OCI-LY1 (cell line): ENCODE results near the gene PLEKHG4B.

Experiments
- H2AFZ ChIP-seq: fragments of 200-600 bp; sonication (generic), shearing (Covaris generic); 2 replicates; pipeline ENCODE4 v1.6.0; 2014; ENCODE audit warnings: antibody characterized with exemption, mild to moderate bottlenecking, low read length
- H3F3A ChIP-seq: fragments of 200-600 bp; sonication (generic), shearing (Covaris generic); 2 replicates; pipeline ENCODE4 v1.6.0; 2014; ENCODE audit warnings: mild to moderate bottlenecking, antibody characterized with exemption, low read length, moderate library complexity; ENCODE audit not compliant: insufficient read depth
- H3K27ac ChIP-seq: fragments of 200-600 bp; sonication (generic); 2 replicates; pipeline ENCODE4 v1.5.1; 2014; ENCODE audit warnings: low read length, mixed run types, mild to moderate bottlenecking, low read depth; ENCODE audit not compliant: poor library complexity, severe bottlenecking
- H3K27me3 ChIP-seq: fragments of 200-600 bp; sonication (generic); 2 replicates; pipeline ENCODE4 v1.6.0; 2014; ENCODE audit warnings: antibody characterized with exemption, mild to moderate bottlenecking, low read length, moderate library complexity; ENCODE audit not compliant: insufficient read depth
- H3K36me3 ChIP-seq: fragments of 200-600 bp; sonication (generic); 2 replicates; pipeline ENCODE4 v1.6.1; 2014; ENCODE audit warnings: mild to moderate bottlenecking, antibody characterized with exemption, low read length, moderate library complexity, mixed read lengths; ENCODE audit not compliant: insufficient read depth
- H3K4me1 ChIP-seq: fragments of 200-600 bp; sonication (generic); 2 replicates; pipeline ENCODE4 v1.5.1; 2014; ENCODE audit warnings: mild to moderate bottlenecking, low read length, moderate library complexity; ENCODE audit not compliant: insufficient read depth, severe bottlenecking
- H3K4me2 ChIP-seq: fragments of 200-600 bp; sonication (generic), shearing (Covaris generic); 2 replicates; pipeline ENCODE4 v1.6.1; 2014; ENCODE audit warnings: low read length
- H3K4me3 ChIP-seq: fragments of 200-600 bp; sonication (generic); 2 replicates; pipeline ENCODE4 v1.5.1; 2014; ENCODE audit warnings: low read length, low read depth, mild to moderate bottlenecking, mixed read lengths; ENCODE audit not compliant: poor library complexity, severe bottlenecking
- H3K79me2 ChIP-seq: fragments of 200-600 bp; shearing (Covaris generic); 2 replicates; pipeline ENCODE4 v1.6.1; 2016; ENCODE audit warnings: mixed run types, low read length, mixed read lengths; ENCODE audit not compliant: insufficient read depth
- H3K9ac ChIP-seq: fragments of 200-600 bp; sonication (generic), shearing (Covaris generic); 2 replicates; pipeline ENCODE4 v1.6.1; 2014; ENCODE audit warnings: mild to moderate bottlenecking, low read length, mixed read lengths
- H3K9me2 ChIP-seq: fragments of 200-600 bp; sonication (generic), shearing (Covaris generic); 2 replicates; pipeline ENCODE4 v1.6.1; 2014; ENCODE audit warnings: low read depth, mild to moderate bottlenecking, low read length, mixed read lengths
- H3K9me3 ChIP-seq: fragments of 200-600 bp; shearing (Covaris generic); 2 replicates; pipeline ENCODE4 v1.6.1; 2014; ENCODE audit warnings: low read length, mixed read lengths
- H4K20me1 ChIP-seq: fragments of 200-600 bp; sonication (generic), shearing (Covaris generic); 2 replicates; pipeline ENCODE4 v1.6.0; 2016; ENCODE audit warnings: mild to moderate bottlenecking, low read length; ENCODE audit not compliant: insufficient read depth
- EZH2 ChIP-seq: fragments of 200-600 bp; sonication (generic), shearing (Covaris generic); IDR thresholded peaks from 2 replicates; pipeline ENCODE4 v1.8.0; 2017; ENCODE audit warnings: borderline replicate concordance, mixed run types, mild to moderate bottlenecking, antibody characterized with exemption, low read length, moderate library complexity, mixed read lengths
- TF ChIP-seq, protein P1 (sequence below): fragments of 200-600 bp; sonication (generic), shearing (Covaris generic); IDR thresholded peaks from 2 replicates; pipeline ENCODE4 v1.5.1; 2017; ENCODE audit warnings: mild to moderate bottlenecking, antibody characterized with exemption, low read length, moderate library complexity, mixed read lengths

Gene PLEKHG4B

GRCh38 chr5:189976-190365 lies 98.0 kb downstream of the PLEKHG4B start:
- Histone ChIP-seq H3K36me3 (no peaks in the 10 kb centered on the region), H3K4me1 (peaks cover 49% of the 10 kb centered on the region), H3K27ac (peak overlapping the region; percentile 79), H2AFZ (no peak overlapping the region), H3K9me3 (no peaks in the 10 kb centered on the region), H3K79me2 (no peaks in the 10 kb centered on the region), H3K9me2 (no peaks in the 10 kb centered on the region), H3K4me2 (peak overlapping the region; percentile 44; the same call in 1 of the 2 replicates), H4K20me1 (no peaks in the 10 kb centered on the region), H3K4me3 (no peak overlapping the region), H3K27me3 (no peaks in the 10 kb centered on the region), H3F3A (no peaks in the 10 kb centered on the region), H3K9ac (peak overlapping the region; percentile 51; the same call in 1 of the 2 replicates)
- TF ChIP-seq EZH2, result no peak
- TF ChIP-seq, protein P1, sequence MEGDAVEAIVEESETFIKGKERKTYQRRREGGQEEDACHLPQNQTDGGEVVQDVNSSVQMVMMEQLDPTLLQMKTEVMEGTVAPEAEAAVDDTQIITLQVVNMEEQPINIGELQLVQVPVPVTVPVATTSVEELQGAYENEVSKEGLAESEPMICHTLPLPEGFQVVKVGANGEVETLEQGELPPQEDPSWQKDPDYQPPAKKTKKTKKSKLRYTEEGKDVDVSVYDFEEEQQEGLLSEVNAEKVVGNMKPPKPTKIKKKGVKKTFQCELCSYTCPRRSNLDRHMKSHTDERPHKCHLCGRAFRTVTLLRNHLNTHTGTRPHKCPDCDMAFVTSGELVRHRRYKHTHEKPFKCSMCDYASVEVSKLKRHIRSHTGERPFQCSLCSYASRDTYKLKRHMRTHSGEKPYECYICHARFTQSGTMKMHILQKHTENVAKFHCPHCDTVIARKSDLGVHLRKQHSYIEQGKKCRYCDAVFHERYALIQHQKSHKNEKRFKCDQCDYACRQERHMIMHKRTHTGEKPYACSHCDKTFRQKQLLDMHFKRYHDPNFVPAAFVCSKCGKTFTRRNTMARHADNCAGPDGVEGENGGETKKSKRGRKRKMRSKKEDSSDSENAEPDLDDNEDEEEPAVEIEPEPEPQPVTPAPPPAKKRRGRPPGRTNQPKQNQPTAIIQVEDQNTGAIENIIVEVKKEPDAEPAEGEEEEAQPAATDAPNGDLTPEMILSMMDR, result no peak

DNA sequence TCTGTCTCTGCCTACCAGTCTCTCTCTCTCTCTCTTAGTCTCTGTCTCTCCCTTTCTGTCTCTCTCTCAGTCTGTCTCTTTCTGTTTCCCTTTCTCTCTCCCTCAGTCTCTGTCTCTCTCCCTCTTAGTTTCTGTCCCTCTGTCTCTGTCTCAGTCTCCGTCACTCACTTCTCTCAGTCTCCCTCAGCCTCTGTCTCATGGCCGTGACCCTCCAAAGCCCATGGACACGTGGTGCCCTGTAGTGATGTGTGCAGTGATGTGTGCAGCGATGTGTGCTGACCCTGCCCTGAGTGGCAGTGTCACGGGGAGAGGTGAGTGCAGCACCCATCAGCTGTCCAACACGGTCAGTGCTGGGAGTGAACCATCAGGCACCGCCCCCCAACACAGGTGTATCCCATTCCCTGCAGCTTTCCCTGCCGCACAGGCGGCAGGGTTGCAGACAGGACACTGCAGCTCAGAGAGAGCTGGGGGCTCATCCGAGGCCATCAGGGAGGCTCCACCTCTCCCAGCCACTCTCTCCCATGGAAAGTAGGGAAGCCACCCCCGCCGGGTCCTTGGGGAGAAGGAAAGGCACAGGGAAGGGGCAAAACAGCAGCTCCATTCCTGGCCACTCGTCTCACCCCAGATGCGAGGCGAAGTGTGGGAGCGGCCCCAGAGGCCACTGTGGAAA lies 98.5 kb downstream of the PLEKHG4B start:
- Histone ChIP-seq H3K4me3 (peak overlapping the region; percentile 28), H3K79me2 (no peaks in the 10 kb centered on the region), H4K20me1 (no peaks in the 10 kb centered on the region), H2AFZ (no peak overlapping the region), H3K9ac (peak overlapping the region; percentile 51), H3K27ac (peak overlapping the region; percentile 79), H3K36me3 (no peaks in the 10 kb centered on the region), H3F3A (no peaks in the 10 kb centered on the region), H3K27me3 (no peaks in the 10 kb centered on the region), H3K9me2 (no peaks in the 10 kb centered on the region), H3K4me1 (peaks cover 55% of the 10 kb centered on the region), H3K9me3 (no peaks in the 10 kb centered on the region), H3K4me2 (peak overlapping the region; percentile 44)
- TF ChIP-seq, protein P1, result no peak
- no peak for TF ChIP-seq EZH2

- peak within 1 kb of the TSS; percentile 28 for H3K4me3 ChIP-seq
- H4K20me1 ChIP-seq, result no peaks in the 10 kb centered on the region
Observed at GRCh38 chr5:191036-191948, 99.3 kb downstream of the PLEKHG4B start, which contains the start of gene LRRC14B. LRRC14B (plus strand) TSS chr5:191495; CDS start chr5:191539, 44 bp downstream.

More at GRCh38 chr5:191036-191948, 99.3 kb downstream of the PLEKHG4B start, which contains the start of gene LRRC14B:
- Histone ChIP-seq H3K4me1 (peaks cover 62% of the 10 kb centered on the region), H3K27me3 (no peaks in the 10 kb centered on the region), H3K79me2 (no peaks in the 10 kb centered on the region), H3F3A (no peaks in the 10 kb centered on the region), H2AFZ (no peak within 1 kb of the TSS), H3K27ac (peak within 1 kb of the TSS; percentile 79), H3K9ac (peak within 1 kb of the TSS; percentile 51), H3K9me3 (no peaks in the 10 kb centered on the region), H3K4me2 (peak within 1 kb of the TSS; percentile 44), H3K36me3 (no peaks in the 10 kb centered on the region), H3K9me2 (no peaks in the 10 kb centered on the region)
- TF ChIP-seq, protein P1, result no peak
- TF ChIP-seq EZH2, result no peak
